Muscle of back (tissue), 13 donors: ENCODE data around the gene ZC2HC1C. TPM values are rescaled to one million over a fixed set of nuclear protein-coding genes. Genes with fewer than 3 reads are reported as not detected.
A peak's percentile ranks its signal among the peaks of the same experiment; 100 is the strongest.

Experiments used
- DNase-seq, 3 donors: peaks; one replicate each; pipeline versions ENCODE4 v3.0.0 to v3.0.0-alpha.2; 2013
- long read RNA-seq, 9 donors: transcript quantifications; one replicate each; lab custom pipeline, GENCODE V29; 2026
- polyA plus RNA-seq, 10 donors: library from polyadenylated mRNA; unstranded; fragments of 120-200 nt; gene quantifications; one replicate each; pipeline ENCODE4 v1.2.1, GENCODE V29; 2013; ENCODE audit not compliant: insufficient read length in 10 of 10

Gene ZC2HC1C, protein sequence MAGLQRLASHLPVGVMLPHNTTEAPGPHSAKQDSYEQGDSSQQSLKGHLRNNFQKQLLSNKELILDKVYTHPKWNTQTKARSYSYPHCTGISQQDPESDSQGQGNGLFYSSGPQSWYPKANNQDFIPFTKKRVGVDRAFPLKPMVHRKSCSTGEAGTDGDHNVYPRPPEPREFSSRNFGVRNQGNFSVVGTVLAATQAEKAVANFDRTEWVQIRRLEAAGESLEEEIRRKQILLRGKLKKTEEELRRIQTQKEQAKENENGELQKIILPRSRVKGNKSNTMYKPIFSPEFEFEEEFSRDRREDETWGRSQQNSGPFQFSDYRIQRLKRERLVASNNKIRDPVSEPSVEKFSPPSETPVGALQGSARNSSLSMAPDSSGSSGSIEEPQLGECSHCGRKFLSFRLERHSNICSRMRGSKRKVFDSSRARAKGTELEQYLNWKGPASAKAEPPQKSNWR
- 1 to 10 TPM in 7 of 10 donors, under 1 TPM in 3; 0.74 to 1.6 (median 1.3) TPM for polyA plus RNA-seq
- long read RNA-seq, donor 1 = 0 reads
- long read RNA-seq, donor 2 = 0 reads
- long read RNA-seq, donor 3 = 0 reads
- long read RNA-seq, donor 4 = 0 reads
- long read RNA-seq, donor 5 = 0 reads
- long read RNA-seq, donor 6 = 0 reads
- long read RNA-seq, donor 7 = 0 reads
- long read RNA-seq, donor 8 = 0 reads
- long read RNA-seq, donor 9 = 0 reads

- peak; percentile 87 to 97 (median 96) for DNase-seq
Observed at GRCh38 chr14:75069121-75069810, at the start of gene ZC2HC1C. ZC2HC1C (plus strand) TSS chr14:75069641; CDS start chr14:75070574, 933 bp downstream.

DNA sequence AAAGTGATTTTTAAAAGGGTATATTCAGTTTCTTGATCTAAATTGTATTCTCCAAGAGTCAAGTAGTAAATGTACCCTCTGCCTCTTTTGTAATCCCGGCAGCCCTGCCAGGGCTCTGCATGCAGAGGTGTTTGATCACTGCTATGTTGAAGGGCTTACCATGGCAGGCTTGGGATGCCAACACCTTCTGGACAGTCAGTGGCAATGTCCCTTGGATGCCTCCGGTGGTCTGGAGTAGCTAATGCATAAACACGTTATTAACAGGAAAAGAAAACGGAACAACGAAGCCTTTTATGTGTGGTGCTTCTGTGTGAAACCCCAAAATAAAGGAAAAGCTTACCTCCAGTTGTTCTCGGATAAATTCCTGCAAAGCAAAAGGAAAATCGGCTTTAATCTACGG is 46.8 kb upstream of the ZC2HC1C start:
- DNase-seq = no peak

- DNase-seq = no peak
Observed at GRCh38 chr14:75023108-75023507, 46.3 kb upstream of the ZC2HC1C start.

DNA sequence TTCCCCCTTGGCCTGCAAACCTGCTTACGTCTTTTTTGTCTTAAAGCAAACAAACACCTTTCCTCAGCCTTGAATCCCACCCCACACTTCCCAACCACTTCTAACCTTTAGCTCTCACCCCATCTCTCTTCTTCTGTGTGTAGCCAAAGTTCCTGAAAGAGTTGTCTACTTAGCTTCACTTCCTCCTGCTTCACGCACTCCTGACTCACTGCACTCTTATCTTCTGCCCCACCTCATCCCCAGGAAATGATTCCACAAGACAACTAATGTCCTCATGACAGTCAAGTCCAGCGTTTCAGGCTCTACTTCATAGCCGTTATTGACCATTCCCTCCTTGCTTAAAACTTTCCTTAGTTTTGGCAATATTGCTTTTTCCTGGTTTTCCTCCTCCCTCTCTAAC is 44.4 kb upstream of the ZC2HC1C start:
- DNase-seq = no peak

DNA sequence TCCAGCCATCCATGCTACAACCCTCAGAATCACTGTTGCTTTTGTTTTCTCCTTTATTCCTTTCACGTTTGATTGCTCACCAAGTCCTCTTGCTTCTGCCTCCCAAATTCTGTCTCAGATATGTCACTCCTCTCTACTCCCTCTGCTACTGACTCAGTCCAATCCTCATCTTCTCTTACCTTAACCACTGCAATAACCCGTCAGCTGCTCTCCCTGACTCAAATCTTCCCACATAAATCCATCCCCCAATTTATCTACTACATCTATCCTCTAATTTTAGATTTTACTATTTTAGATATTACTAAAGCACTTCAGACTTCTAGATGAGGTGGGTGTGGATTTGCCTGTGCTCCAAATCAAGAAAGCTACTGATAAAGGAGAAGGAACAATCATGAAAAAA is 43.6 kb upstream of the ZC2HC1C start:
- DNase-seq = no peak

- DNase-seq = no peak
Observed at GRCh38 chr14:75030147-75030546, 39.3 kb upstream of the ZC2HC1C start.

DNA sequence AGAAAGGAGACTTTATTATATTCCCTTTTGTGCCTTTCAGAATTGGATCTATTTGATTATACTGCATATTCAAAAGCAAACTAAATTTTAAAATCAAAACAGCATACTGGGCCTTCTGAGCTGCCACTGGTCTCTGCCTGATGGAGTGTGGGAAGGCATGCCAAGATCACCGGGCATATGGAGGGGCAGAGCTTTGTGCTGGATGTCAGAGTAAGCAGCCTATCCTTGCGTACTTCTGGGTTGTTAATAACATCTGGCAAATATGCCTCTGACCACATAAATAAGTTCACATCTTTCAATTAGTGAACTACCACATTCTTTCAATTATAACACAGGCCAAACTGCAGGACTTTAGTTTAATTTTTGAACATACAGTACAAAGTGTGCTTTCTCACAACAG is 36.5 kb upstream of the ZC2HC1C start:
- no peak for DNase-seq

DNA sequence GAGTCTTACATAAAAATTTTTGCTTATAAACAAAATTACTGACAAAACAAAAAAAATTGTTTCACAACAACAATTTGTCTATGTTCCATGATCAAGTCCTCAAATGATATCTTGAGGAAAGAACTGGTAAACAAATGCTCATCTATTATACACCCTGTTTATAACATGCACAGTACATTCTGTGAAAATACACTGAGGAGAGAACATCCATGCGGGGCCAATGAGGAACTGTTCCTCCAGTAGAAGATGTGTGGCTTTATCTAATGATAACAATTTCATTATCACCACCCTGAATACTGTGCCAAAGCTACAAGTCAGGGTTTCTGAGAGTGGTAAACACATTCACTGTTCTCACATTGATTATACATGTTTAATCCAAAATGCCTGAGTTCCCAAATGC is 28.9 kb upstream of the ZC2HC1C start:
- DNase-seq = no peak

DNA sequence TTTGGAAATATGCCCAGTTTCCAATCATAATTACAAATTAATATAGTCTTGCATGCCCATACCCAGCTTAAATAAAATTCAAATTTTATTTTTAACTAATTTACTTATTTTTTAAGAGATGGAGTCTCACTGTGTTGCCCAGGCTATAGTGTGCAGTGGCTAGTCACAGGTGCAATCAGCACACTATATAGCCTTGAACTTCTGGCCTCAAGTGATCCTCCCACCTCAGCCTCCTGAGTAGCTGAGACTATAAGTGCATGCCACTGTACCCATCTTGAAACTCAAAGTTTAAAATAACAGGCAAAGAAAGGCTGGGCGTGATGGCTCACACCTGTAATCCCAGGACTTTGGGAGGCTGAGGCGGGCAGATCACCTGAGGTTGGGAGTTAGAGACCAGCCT is 28.5 kb upstream of the ZC2HC1C start:
- no peak for DNase-seq

- no peak for DNase-seq
Observed at GRCh38 chr14:75041613-75042012, 27.8 kb upstream of the ZC2HC1C start.

DNA sequence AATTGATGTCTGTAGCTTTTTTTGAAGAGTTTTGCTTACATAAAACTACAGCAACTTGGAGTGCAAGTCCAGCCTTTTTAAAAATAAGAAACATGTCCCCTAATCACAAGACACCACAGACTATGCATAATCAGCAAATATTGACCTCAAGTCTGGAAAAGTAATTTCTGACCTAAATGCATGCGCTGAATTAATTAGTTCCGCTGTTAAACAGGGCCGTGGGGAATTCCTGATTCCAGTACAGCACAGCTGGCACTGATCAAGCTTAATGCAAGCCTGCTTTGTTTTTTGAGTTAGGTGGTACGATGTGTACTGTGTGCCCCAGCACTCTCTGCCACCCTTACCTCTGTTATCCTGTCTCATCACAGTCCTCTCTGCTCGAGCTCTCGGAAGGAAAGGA is 27.4 kb upstream of the ZC2HC1C start:
- no peak for DNase-seq

- DNase-seq = peak; percentile 14 to 58 (median 44)
Observed at GRCh38 chr14:75044322-75044721, 25.1 kb upstream of the ZC2HC1C start.

- peak in 2 of 3 donors; percentile 48 to 77 for DNase-seq
Observed at GRCh38 chr14:75044752-75045151, 24.7 kb upstream of the ZC2HC1C start.

DNA sequence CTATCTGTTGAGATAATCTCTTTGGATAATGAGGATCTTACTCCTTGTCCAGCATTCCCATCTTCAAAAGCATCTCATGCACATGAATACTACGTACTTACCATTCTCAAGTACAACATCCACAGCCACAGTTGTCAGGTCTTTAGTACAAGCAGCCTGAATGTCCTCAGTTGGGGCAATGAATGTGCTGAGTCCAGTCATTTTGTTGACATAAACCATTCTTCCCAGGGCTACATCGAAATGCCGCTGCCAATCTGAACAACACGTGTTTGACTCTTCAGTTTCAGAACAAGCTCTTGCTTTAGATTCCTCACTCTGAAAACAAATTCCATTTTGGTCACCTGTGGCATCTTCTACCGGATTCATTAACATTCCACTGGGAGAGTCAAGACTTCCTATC is 23.2 kb upstream of the ZC2HC1C start:
- DNase-seq = no peak

DNA sequence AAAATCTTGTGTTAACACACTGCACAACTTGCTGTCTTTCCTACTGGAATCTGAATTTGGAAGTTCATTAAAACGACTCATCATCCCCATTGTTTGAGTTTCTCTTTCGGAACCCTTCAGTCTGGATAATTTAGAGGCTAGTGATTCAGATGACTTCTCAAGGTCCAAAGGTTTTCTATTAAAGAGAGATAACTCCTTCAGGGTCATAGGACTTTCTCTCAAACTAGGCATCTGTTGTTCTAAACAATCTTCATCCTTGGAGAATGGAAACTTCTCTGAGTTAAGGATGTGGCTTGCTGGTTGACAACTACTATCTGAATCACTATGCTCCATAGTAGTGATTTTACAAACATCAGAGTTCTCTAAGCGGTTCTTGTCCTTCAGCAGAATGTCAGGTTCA is 22.5 kb upstream of the ZC2HC1C start:
- DNase-seq = no peak

DNA sequence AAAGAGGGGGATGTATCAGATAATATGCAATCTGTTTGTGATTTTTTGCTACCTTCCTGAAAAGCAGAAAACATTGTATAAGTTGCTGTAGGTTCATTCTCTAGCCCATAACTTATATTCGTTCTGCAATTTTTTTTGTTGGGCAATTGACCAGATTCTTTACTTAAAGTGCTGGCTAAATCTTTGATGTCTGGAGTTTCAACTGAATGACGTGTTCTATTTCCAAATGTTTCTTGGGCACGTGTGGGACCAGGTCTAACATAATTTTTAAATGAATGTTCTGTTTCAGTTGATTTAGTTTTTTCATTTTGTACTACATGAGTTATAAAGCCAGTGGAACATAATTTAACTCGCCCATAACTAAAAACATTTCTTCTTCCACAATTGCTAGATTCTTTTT is 21.9 kb upstream of the ZC2HC1C start:
- DNase-seq = no peak

DNA sequence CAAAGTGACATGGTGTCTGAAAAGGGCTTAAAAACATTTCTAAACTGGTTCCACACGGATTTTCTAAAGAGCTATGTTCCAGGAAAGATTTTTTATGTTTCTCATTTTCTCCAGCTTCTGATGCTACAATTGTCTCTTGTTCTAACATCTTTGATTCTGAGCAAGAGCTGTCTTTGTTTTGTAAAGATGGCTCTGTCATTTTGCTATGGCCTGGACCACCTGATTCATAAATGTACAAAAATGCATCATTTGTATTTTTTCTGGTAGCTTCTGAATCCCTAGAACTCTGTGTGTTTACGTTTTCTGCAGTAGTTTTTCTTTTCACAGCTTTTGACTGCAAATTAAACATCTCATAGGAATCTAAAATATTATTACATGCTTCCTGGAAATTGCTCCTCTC is 21.3 kb upstream of the ZC2HC1C start:
- no peak for DNase-seq

DNA sequence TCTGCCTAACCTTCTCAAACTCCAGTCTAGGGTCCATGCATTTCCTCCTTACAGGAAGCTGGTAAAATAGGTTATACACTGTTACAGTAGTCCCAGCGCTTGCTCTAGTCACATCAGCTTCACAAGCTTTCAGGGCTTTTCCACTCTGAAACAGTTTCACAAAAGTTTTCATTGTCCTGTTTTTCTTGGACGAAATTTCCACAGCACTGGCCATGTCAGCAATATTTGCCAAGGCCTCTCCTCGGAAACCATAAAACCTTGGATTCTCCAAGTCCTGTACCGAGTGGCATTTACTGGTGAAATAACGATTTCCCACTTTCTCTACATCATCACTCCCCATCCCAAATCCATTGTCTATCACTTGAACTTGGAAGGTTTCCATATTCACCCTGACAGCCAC is 20.3 kb upstream of the ZC2HC1C start:
- no peak for DNase-seq

DNA sequence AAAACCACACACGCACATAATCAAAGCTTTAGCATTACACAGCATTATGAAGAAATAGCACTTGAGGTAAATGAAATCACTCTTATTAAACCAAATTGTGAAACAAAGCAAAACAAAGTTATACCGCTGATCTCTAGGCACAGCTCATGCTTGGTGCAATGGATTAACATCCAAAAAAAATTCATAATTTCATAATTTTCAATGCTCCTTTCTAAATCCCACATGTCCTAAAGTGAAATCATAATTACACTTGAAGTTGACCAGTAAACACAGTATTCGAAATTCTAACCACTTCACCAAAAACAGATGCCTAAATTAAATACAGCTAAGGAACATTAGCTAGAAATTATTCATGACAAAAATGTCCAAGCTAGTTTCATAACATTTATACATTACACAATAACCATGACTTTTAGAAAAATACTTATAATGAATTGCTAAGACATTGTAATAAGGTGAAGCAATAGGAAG is 19.7 kb upstream of the ZC2HC1C start:
- no peak for DNase-seq

DNA sequence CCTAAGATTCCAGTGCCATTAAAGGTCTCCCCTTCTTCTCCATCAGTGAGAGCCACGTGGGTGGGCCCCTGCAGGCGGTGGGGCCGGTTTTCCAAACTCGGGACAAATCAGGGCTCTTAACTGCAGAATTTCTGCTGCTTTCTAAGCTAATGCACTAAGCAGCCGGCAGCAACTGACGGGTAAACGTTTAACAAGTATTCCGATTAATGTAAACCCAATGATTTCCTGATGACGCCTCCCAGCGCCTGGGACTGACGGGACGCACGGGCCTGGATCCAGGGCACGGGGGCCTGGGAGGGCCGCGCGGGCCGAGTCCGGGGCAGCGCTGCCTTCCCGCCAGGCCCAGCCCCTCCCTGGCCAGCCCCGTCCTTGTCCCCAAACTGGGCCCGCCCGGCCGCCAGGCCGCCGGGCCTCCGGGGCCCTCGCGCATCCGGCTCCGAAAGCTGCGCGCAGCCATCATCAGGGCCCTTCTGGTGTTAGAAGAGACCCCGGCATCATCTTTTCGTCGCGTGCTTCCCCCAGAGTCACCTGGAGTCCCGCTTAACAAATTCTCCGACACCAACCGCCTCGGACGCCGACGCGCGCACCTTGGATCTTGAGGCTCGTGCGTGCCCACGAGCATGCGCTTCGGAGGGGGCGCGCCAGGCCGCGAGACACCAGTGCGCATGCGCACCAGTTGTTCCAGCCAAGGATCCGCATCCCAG is 18.4 kb upstream of the ZC2HC1C start, which contains the start of gene MLH3:
MLH3 (minus strand) TSS at position 616 of the 704 bp plus-strand sequence. CDS start 1,812 bp downstream, outside the sequence.
- DNase-seq = peak; percentile 83 to 94 (median 91)

DNA sequence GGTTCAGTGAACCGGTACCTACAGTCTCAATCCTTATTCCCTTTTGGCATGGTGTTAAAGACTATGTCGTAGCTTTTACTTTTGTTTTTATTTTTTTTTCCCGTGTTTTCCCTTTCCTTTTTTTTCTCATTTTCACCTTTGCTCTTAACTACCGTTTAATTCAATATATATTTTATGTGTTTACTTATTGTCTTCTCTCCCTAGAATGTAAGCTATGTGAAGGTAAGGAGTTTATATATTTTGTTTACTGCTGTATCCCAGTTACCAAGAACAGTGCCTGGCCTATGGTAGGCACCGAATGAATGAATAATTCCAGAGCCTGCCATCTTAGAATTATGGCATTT is 17.9 kb upstream of the ZC2HC1C start:
- DNase-seq = no peak
